H9 (cell line): ENCODE data around the gene ZNF791. TPM values are rescaled to one million over a fixed set of nuclear protein-coding genes. Genes with fewer than 3 reads are reported as not detected.

Experiments
- DNase-seq: peaks from one replicate; pipeline ENCODE4 v3.0.0-alpha.2; 2017
- H2AFZ ChIP-seq: one replicate; pipeline ENCODE4 v1.6.1; 2013; ENCODE audit warnings: mild to moderate bottlenecking, low read length, control low read depth, moderate library complexity
- H2AK5ac ChIP-seq: 2 replicates; pipeline ENCODE4 v1.6.1; 2013; ENCODE audit warnings: low read length, control low read depth, mixed read lengths; ENCODE audit not compliant: insufficient read length
- H2BK120ac ChIP-seq: one replicate; pipeline ENCODE4 v1.6.1; 2013; ENCODE audit warnings: low read depth, mild to moderate bottlenecking, low read length, control low read depth, inconsistent platforms; ENCODE audit not compliant: poor library complexity, severe bottlenecking
- H2BK12ac ChIP-seq: 2 replicates; pipeline ENCODE4 v1.6.1; 2013; ENCODE audit warnings: low read length, control low read depth, mixed read lengths, low read depth; ENCODE audit not compliant: insufficient read length
- H2BK15ac ChIP-seq: 2 replicates; pipeline ENCODE4 v1.6.1; 2013; ENCODE audit warnings: low read depth, low read length, control low read depth
- H2BK20ac ChIP-seq: one replicate; pipeline ENCODE4 v1.6.1; 2013; ENCODE audit warnings: low read depth, mild to moderate bottlenecking, low read length, control low read depth, inconsistent platforms; ENCODE audit not compliant: poor library complexity, severe bottlenecking
- H2BK5ac ChIP-seq: 2 replicates; pipeline ENCODE4 v1.6.1; 2013; ENCODE audit warnings: low read length, control low read depth, mixed read lengths; ENCODE audit not compliant: insufficient read length
- H3K14ac ChIP-seq: 2 replicates; pipeline ENCODE4 v1.6.1; 2013; ENCODE audit warnings: low read length, control low read depth; ENCODE audit not compliant: insufficient read depth
- H3K18ac ChIP-seq: 2 replicates; pipeline ENCODE4 v1.6.1; 2013; ENCODE audit warnings: low read depth, mild to moderate bottlenecking, mixed read lengths, low read length, control low read depth; ENCODE audit not compliant: insufficient read length
- H3K23ac ChIP-seq: 2 replicates; pipeline ENCODE4 v1.6.1; 2013; ENCODE audit warnings: low read length, control low read depth, mixed read lengths, low read depth; ENCODE audit not compliant: insufficient read length
- H3K23me2 ChIP-seq: 2 replicates; pipeline ENCODE4 v1.6.1; 2013; ENCODE audit warnings: low read depth, mild to moderate bottlenecking, mixed read lengths, low read length, control low read depth; ENCODE audit not compliant: insufficient read length, poor library complexity, severe bottlenecking
- H3K27ac ChIP-seq: 2 replicates; pipeline ENCODE4 v1.5.1; 2013; ENCODE audit warnings: low read length, control low read depth, mixed read lengths, low read depth; ENCODE audit not compliant: insufficient read length
- H3K27me3 ChIP-seq: 2 replicates; pipeline ENCODE4 v1.6.1; 2013; ENCODE audit warnings: low read length, control low read depth, inconsistent platforms; ENCODE audit not compliant: insufficient read depth
- H3K4ac ChIP-seq: 2 replicates; pipeline ENCODE4 v1.6.1; 2013; ENCODE audit warnings: low read depth, mild to moderate bottlenecking, control low read depth, inconsistent platforms, low read length, moderate library complexity
- H3K4me1 ChIP-seq: 2 replicates; pipeline ENCODE4 v1.6.1; 2013; ENCODE audit warnings: low read length, control low read depth, inconsistent platforms; ENCODE audit not compliant: insufficient read depth
- H3K4me2 ChIP-seq: 2 replicates; pipeline ENCODE4 v1.6.1; 2013; ENCODE audit warnings: low read length, control low read depth, mixed read lengths; ENCODE audit not compliant: insufficient read length, insufficient read depth
- H3K56ac ChIP-seq: 2 replicates; pipeline ENCODE4 v1.6.1; 2013; ENCODE audit warnings: low read depth, mild to moderate bottlenecking, mixed read lengths, low read length, control low read depth; ENCODE audit not compliant: insufficient read length
- H3K79me1 ChIP-seq: 2 replicates; pipeline ENCODE4 v1.6.1; 2013; ENCODE audit warnings: low read depth, mild to moderate bottlenecking, moderate library complexity, low read length, control low read depth, inconsistent platforms; ENCODE audit not compliant: insufficient read depth, poor library complexity, severe bottlenecking
- H3K79me2 ChIP-seq: 2 replicates; pipeline ENCODE4 v1.6.1; 2013; ENCODE audit warnings: low read length, control low read depth, inconsistent platforms; ENCODE audit not compliant: insufficient read depth
- H3K9ac ChIP-seq: 2 replicates; pipeline ENCODE4 v1.6.1; 2013; ENCODE audit warnings: low read length, control low read depth, mixed read lengths; ENCODE audit not compliant: insufficient read length; ENCODE audit errors: extremely low read depth
- H3K9me3 ChIP-seq: one replicate; pipeline ENCODE4 v1.6.1; 2013; ENCODE audit warnings: low read depth, low read length, inconsistent platforms; ENCODE audit not compliant: control insufficient read depth
- H3T11ph ChIP-seq: one replicate; pipeline ENCODE4 v1.6.1; 2013; ENCODE audit warnings: mild to moderate bottlenecking, low read length, control low read depth, inconsistent platforms
- H4K20me1 ChIP-seq: one replicate; pipeline ENCODE4 v1.6.1; 2013; ENCODE audit not compliant: control insufficient read depth, insufficient read length, insufficient read depth
- H4K5ac ChIP-seq: 2 replicates; pipeline ENCODE4 v1.6.1; 2013; ENCODE audit warnings: low read depth, mild to moderate bottlenecking, mixed read lengths, low read length, control low read depth; ENCODE audit not compliant: insufficient read length
- H4K8ac ChIP-seq: replicated peaks from 2 replicates; pipeline ENCODE4 v1.6.1; 2013; ENCODE audit warnings: low read length, control low read depth, mixed read lengths, low read depth; ENCODE audit not compliant: insufficient read length
- H4K91ac ChIP-seq: 2 replicates; pipeline ENCODE4 v1.6.1; 2013; ENCODE audit warnings: low read depth, mild to moderate bottlenecking, moderate library complexity, mixed read lengths, low read length, control low read depth; ENCODE audit not compliant: insufficient read length
- H3K27ac Mint-ChIP-seq, 3 experiments: 2 replicates in 2 of 3; 3 replicates in 1 of 3; pipeline ENCODE4 v1.8.0; 2020 to 2021; ENCODE audit warnings: mixed read lengths in 3 of 3, mild to moderate bottlenecking in 1 of 3, moderate library complexity in 1 of 3
- H3K27me3 Mint-ChIP-seq: 2 replicates; pipeline ENCODE4 v1.8.0; 2021; ENCODE audit warnings: low read depth, mild to moderate bottlenecking, moderate library complexity, mixed read lengths
- H3K36me3 Mint-ChIP-seq, 3 experiments: 2 replicates in 2 of 3; 3 replicates in 1 of 3; pipeline ENCODE4 v1.8.0; 2020 to 2021; ENCODE audit warnings: low read depth in 3 of 3, mixed read lengths in 3 of 3; ENCODE audit not compliant: insufficient read depth in 1 of 3
- H3K4me1 Mint-ChIP-seq, 2 experiments: 2 replicates each; pipeline ENCODE4 v1.8.0; 2020; ENCODE audit warnings: mixed read lengths in 2 of 2
- H3K4me3 Mint-ChIP-seq, 2 experiments: 2 replicates in 1 of 2; 3 replicates in 1 of 2; pipeline ENCODE4 v1.8.0; 2020 to 2021; ENCODE audit warnings: mild to moderate bottlenecking in 2 of 2, mixed read lengths in 2 of 2, moderate library complexity in 1 of 2
- H3K9me3 Mint-ChIP-seq, 2 experiments: 2 replicates in 1 of 2; 3 replicates in 1 of 2; pipeline ENCODE4 v1.8.0; 2020; ENCODE audit warnings: mild to moderate bottlenecking in 2 of 2, mixed read lengths in 2 of 2, moderate library complexity in 1 of 2
- CTCF ChIP-seq: fragments of 200-600 bp; sonication (generic); conservative IDR thresholded peaks from 3 replicates; pipeline ENCODE4 v1.8.0; 2021; ENCODE audit warnings: antibody characterized with exemption, mild to moderate bottlenecking
- WGBS: extraction: QIAGEN DNeasy Blood & Tissue Kit; methylation state at CpG from one replicate; pipeline ENCODE4 v1.1.7; 2013; ENCODE audit warnings: missing lambda C conversion rate, low lambda C conversion rate, mixed read lengths; ENCODE audit not compliant: insufficient read length; ENCODE audit errors: extremely low coverage; 5-methylcytosine and 5-hydroxymethylcytosine counted together
- total RNA-seq: library from RNA; stranded (reverse); gene quantifications from 2 replicates; pipeline ENCODE4 v1.2.1, GENCODE V29; 2021

The ZNF791 gene
- total RNA-seq, 1 experiment from 2014 or later, result 20.2 TPM

GRCh38 chr19:12581100-12581499 is 29.6 kb upstream of the ZNF791 start:
- Histone ChIP-seq H3K23me2 (no peaks in the 10 kb centered on the region), H3K56ac (no peak overlapping the region), H2BK120ac (no peak overlapping the region), H3K4ac (no peak overlapping the region), H2BK5ac (no peak overlapping the region), H2BK12ac (no peak overlapping the region), H3K27ac (no peak overlapping the region), H3K18ac (no peak overlapping the region), H4K91ac (no peak overlapping the region), H4K5ac (no peak overlapping the region), H3K27me3 (no peaks in the 10 kb centered on the region), H3K4me1 (no peaks in the 10 kb centered on the region), H2AFZ (no peak overlapping the region), H3K9ac (no peak overlapping the region), H4K20me1 (no peaks in the 10 kb centered on the region), H3K9me3 (peaks cover 16% of the 10 kb centered on the region), H3K4me2 (no peak overlapping the region), H3K79me1 (no peaks in the 10 kb centered on the region), H3K23ac (no peak overlapping the region), H2BK20ac (no peak overlapping the region), H2BK15ac (no peak overlapping the region), H2AK5ac (no peak overlapping the region), H3K79me2 (no peaks in the 10 kb centered on the region), H3K14ac (no peak overlapping the region), H4K8ac (no peak overlapping the region), H3T11ph (no peak overlapping the region)
- no peak overlapping the region for H3K27ac Mint-ChIP-seq
- DNase-seq, result no peak
- WGBS, result no CpG with 5 or more reads among the region's 9 CpGs
- peaks cover 41 to 45% of the 10 kb centered on the region in 2 experiments for H3K9me3 Mint-ChIP-seq
- H3K4me1 Mint-ChIP-seq, result no peaks in the 10 kb centered on the region
- TF ChIP-seq CTCF, result no peak
- no peaks in the 10 kb centered on the region for H3K27me3 Mint-ChIP-seq
- peaks cover 53 to 58% (median 57%) of the 10 kb centered on the region in 3 experiments for H3K36me3 Mint-ChIP-seq
- no peak overlapping the region for H3K4me3 Mint-ChIP-seq
